Transverse colon (tissue), 4 donors: ENCODE results near the gene FKBP14. TPM values are rescaled to one million over a fixed set of nuclear protein-coding genes. Genes with fewer than 3 reads are reported as not detected.

Experiments used
- DNase-seq: peaks from one replicate; pipeline ENCODE4 v3.0.0-alpha.2; 2019
- H3K27ac ChIP-seq, 4 donors: fragments of 200-600 bp; sonication (generic); 2 replicates each; pipeline ENCODE4 v1.5.1; 2016 to 2018; ENCODE audit warnings: inconsistent platforms in 4 of 4
- H3K27me3 ChIP-seq: fragments of 200-600 bp; sonication (generic); 2 replicates; pipeline ENCODE4 v1.5.1; 2017; ENCODE audit warnings: inconsistent platforms
- H3K36me3 ChIP-seq, 4 donors: fragments of 200-600 bp; sonication (generic); 2 replicates each; pipeline ENCODE4 v1.5.1; 2017 to 2019; ENCODE audit warnings: inconsistent platforms in 4 of 4
- H3K4me1 ChIP-seq, 4 donors: fragments of 200-600 bp; sonication (generic); 2 replicates each; pipeline ENCODE4 v1.5.1; 2017 to 2020; ENCODE audit warnings: inconsistent platforms in 4 of 4
- H3K4me3 ChIP-seq, 4 donors: fragments of 200-600 bp; sonication (generic); 1 replicate in 1 of 4; 2 replicates in 3 of 4; pipeline versions ENCODE4 v1.5.1 to v1.6.1; 2017 to 2019; ENCODE audit warnings: inconsistent platforms in 4 of 4
- H3K9me3 ChIP-seq, 2 donors: fragments of 200-600 bp; sonication (generic); 2 replicates each; pipeline ENCODE4 v1.5.1; 2017 to 2019; ENCODE audit warnings: inconsistent platforms in 2 of 2
- CTCF ChIP-seq, 5 experiments: fragments of 200-600 bp in 3 of 5; fragments of 450-650 bp in 2 of 5; sonication (generic) in 3 of 5; IDR thresholded peaks; 1 replicate in 2 of 5; 2 replicates in 3 of 5; pipeline ENCODE4 v1.5.1; 2016 to 2017; ENCODE audit warnings: antibody characterized with exemption in 5 of 5, inconsistent platforms in 3 of 5, mild to moderate bottlenecking in 2 of 5, moderate library complexity in 1 of 5
- EP300 ChIP-seq: sonication (generic); formaldehyde crosslinking; IDR thresholded peaks from one replicate; pipeline ENCODE4 v1.6.1; 2017; ENCODE audit warnings: antibody characterized with exemption, low read depth
- POLR2A ChIP-seq: fragments of 450-650 bp; IDR thresholded peaks from one replicate; pipeline ENCODE4 v1.6.1; 2016; ENCODE audit warnings: antibody characterized with exemption, mild to moderate bottlenecking, moderate library complexity
- POLR2AphosphoS5 ChIP-seq, 3 donors: sonication (generic); formaldehyde crosslinking; IDR thresholded peaks; one replicate each; pipeline ENCODE4 v1.6.1; 2016; ENCODE audit warnings: antibody characterized with exemption in 3 of 3
- WGBS, 2 donors: methylation state at CpG; one replicate each; pipeline ENCODE4 v1.1.5; 2018; ENCODE audit warnings: low coverage in 1 of 2; 5-methylcytosine and 5-hydroxymethylcytosine counted together
- in situ Hi-C, 4 donors: fragments of 200-750 bp; cut with MboI; loops; one replicate each; pipeline versions ENCODE4 v1.15.0 to v1.15.1; 2017; ENCODE audit warnings: low sequenced_read_pairs in 3 of 4, low pct_ligation_motif_present in 1 of 4, low pct_unique_long_range_greater_than_20kb in 1 of 4
- intact Hi-C: fragments of 100-400 bp; cut with DNase I; formaldehyde crosslinking; loops from one replicate; pipeline ENCODE4 v1.15.1; 2023; ENCODE audit warnings: low total_unique reads
- total RNA-seq, 4 donors: library from RNA; depleted of rRNA; stranded (reverse); fragments of >200 nt; gene quantifications; one replicate each; pipeline ENCODE4 v1.1.0, GENCODE V29; 2016

FKBP14 gene
- total RNA-seq = 10 to 100 TPM in 2 of 4 donors, 1 to 10 TPM in 1, under 1 TPM in 1; 0.75 to 12.7 (median 9.6) TPM

- in situ Hi-C loops = no loop called here
- H3K27me3 ChIP-seq = no peaks in the 10 kb centered on the region
Observed at GRCh38 chr7:30026229-30027064, at the start of gene FKBP14. TSS of gene FKBP14 (minus strand) at chr7:30026702. CDS start at chr7:30026508, 194 bp downstream.

GRCh38 chr7:30074422-30075030 is 48.0 kb upstream of the FKBP14 start:
- H3K36me3 ChIP-seq = peaks cover 0 to 6% (median 2%) of the 10 kb centered on the region in 4 donors
- 23 to 29% methylated on average over 1 of the region's 1 CpG for WGBS, 2 donors
- no peak overlapping the region for H3K4me3 ChIP-seq
- no peak overlapping the region for H3K27ac ChIP-seq
- in situ Hi-C loops = loop anchor here in 2 of 4 donors (25.0 kb wide), 3 partner anchors 312 to 437 kb away; no protein-coding TSS in a partner anchor
- H3K4me1 ChIP-seq = no peaks in the 10 kb centered on the region
- intact Hi-C loops = no loop called here
- no peaks in the 10 kb centered on the region for H3K9me3 ChIP-seq
- TF ChIP-seq CTCF (IDR thresholded peaks at IDR 0.05) (peak; percentile 29 to 42 (median 35)), POLR2AphosphoS5 (IDR thresholded peaks at IDR 0.05) (no peak)
- DNase-seq = no peak
- H3K27me3 ChIP-seq = no peaks in the 10 kb centered on the region

More at GRCh38 chr7:30026229-30027064, at the start of gene FKBP14:
- peak within 1 kb of the TSS; percentile 92 to 96 (median 96) for H3K27ac ChIP-seq
- intact Hi-C loops = no loop called here
- H3K9me3 ChIP-seq = no peaks in the 10 kb centered on the region
- H3K4me1 ChIP-seq = peaks cover 0 to 47% (median 36%) of the 10 kb centered on the region in 4 donors
- no peaks in the 10 kb centered on the region for H3K36me3 ChIP-seq
- DNase-seq = peak; percentile 97
- peak within 1 kb of the TSS; percentile 89 to 94 (median 93) for H3K4me3 ChIP-seq
- WGBS, 2 donors = 0 to 1% methylated on average over 11 to 35 of the region's 35 CpGs
- TF ChIP-seq EP300 = no peak
- TF ChIP-seq POLR2A = peak; percentile 32
- no peak for TF ChIP-seq CTCF (IDR thresholded peaks at IDR 0.05)
- TF ChIP-seq POLR2AphosphoS5 (IDR thresholded peaks at IDR 0.05) = peak; percentile 54 to 68 (median 64)

- WGBS, 2 donors = 95 to 96% methylated on average over 1 of the region's 1 CpG
- H3K4me1 ChIP-seq = no peaks in the 10 kb centered on the region
- H3K4me3 ChIP-seq = no peak overlapping the region
- H3K9me3 ChIP-seq = no peaks in the 10 kb centered on the region
- no peak for DNase-seq
- intact Hi-C loops = no loop called here
- in situ Hi-C loops = loop anchor here in 1 of 4 donors (25.0 kb wide), 2 partner anchors 335 to 435 kb away; no protein-coding TSS in a partner anchor
- no peaks in the 10 kb centered on the region for H3K27me3 ChIP-seq
- H3K36me3 ChIP-seq = peaks cover 0 to 6% (median 2%) of the 10 kb centered on the region in 4 donors
- TF ChIP-seq EP300 (no peak), CTCF (IDR thresholded peaks at IDR 0.05) (no peak), POLR2A (no peak), POLR2AphosphoS5 (IDR thresholded peaks at IDR 0.05) (no peak)
- H3K27ac ChIP-seq = no peak overlapping the region
Observed at GRCh38 chr7:30072735-30073134, 46.2 kb upstream of the FKBP14 start.

- Histone ChIP-seq H3K4me3 (no peak overlapping the region), H3K9me3 (no peaks in the 10 kb centered on the region), H3K36me3 (peaks cover 0 to 6% (median 2%) of the 10 kb centered on the region in 4 donors), H3K4me1 (no peaks in the 10 kb centered on the region), H3K27ac (no peak overlapping the region), H3K27me3 (no peaks in the 10 kb centered on the region)
- intact Hi-C loops = no loop called here
- in situ Hi-C loops = loop anchor here in 1 of 4 donors (25.0 kb wide), 2 partner anchors 333 to 433 kb away; no protein-coding TSS in a partner anchor
- DNase-seq = peak; percentile 23
- TF ChIP-seq CTCF (IDR thresholded peaks at IDR 0.05) = no peak
- TF ChIP-seq POLR2A = no peak
- no peak for TF ChIP-seq POLR2AphosphoS5 (IDR thresholded peaks at IDR 0.05)
- no peak for TF ChIP-seq EP300
- 0% methylated on average over 1 of the region's 1 CpG; no CpG with 5 or more reads in 1 of the 2 donors for WGBS, 2 donors
Observed at GRCh38 chr7:30070052-30070451, 43.5 kb upstream of the FKBP14 start.
